ENCODE data around the gene TIMP3. TPM values are rescaled to one million over a fixed set of nuclear protein-coding genes. Genes with fewer than 3 reads are reported as not detected.
A peak's percentile ranks its signal among the peaks of the same experiment; 100 is the strongest.

The TIMP3 gene
- polyA plus RNA-seq, 1 of the 3 experiments (the other 2 are of a cell fraction): 26.1 TPM

DNA sequence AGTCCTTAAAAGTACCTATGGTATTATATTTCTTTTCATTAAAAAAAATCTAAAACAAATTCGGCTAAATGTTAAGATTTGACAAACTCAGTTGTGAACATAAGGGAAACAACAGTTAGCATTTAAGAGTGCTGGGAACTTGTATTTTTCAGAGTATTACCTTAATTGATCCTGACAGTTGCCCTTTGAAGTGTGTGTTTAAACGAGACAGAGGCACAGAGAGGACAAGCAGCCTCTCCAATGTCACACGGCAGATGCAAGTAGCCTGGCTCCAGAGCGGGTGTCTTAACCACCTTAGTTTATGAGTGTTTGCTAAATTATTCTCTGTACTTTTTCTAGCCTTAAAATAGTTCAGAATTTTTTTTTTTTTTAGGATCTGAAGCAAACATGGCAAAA is 80.9 kb downstream of the TIMP3 start:
- H3K9me3 ChIP-seq: no peaks in the 10 kb centered on the region
- no peak overlapping the region for H3K4me2 ChIP-seq
- POLR2A ChIA-PET: interaction anchor here (1.6 kb wide), 1 partner anchor 23 kb away, joined by 4 read pairs; no protein-coding TSS in a partner anchor
- no peak overlapping the region for H3K4me3 ChIP-seq (ENCODE audit: low read depth in 2 of 2, low read length in 1 of 2)
- H3K27ac ChIP-seq (ENCODE audit: low read depth in 2 of 2, low read length in 1 of 2): peak overlapping the region in 1 of 2 experiments; percentile 99; a peak in 2 of 4 replicates
- no peaks in the 10 kb centered on the region for H3K79me2 ChIP-seq (ENCODE audit: insufficient read depth)
- TF ChIP-seq GATA2 (CRISPR knock-in tag; IDR thresholded peaks at IDR 0.05) (no peak), TEAD4 (IDR thresholded peaks at IDR 0.05; ENCODE audit: borderline replicate concordance, insufficient read depth) (no peak), FOXJ3 (CRISPR knock-in tag; IDR thresholded peaks at IDR 0.05) (no peak), SIN3A (IDR thresholded peaks at IDR 0.05; ENCODE audit: borderline replicate concordance, low read depth, low read length) (no peak), RFX5 (IDR thresholded peaks at IDR 0.05; ENCODE audit: low read length) (no peak), NRF1 (IDR thresholded peaks at IDR 0.05; ENCODE audit: low read depth, low read length) (no peak), YY1 (IDR thresholded peaks at IDR 0.05; ENCODE audit: low read depth) (no peak)
- TF ChIP-seq, protein P1, sequence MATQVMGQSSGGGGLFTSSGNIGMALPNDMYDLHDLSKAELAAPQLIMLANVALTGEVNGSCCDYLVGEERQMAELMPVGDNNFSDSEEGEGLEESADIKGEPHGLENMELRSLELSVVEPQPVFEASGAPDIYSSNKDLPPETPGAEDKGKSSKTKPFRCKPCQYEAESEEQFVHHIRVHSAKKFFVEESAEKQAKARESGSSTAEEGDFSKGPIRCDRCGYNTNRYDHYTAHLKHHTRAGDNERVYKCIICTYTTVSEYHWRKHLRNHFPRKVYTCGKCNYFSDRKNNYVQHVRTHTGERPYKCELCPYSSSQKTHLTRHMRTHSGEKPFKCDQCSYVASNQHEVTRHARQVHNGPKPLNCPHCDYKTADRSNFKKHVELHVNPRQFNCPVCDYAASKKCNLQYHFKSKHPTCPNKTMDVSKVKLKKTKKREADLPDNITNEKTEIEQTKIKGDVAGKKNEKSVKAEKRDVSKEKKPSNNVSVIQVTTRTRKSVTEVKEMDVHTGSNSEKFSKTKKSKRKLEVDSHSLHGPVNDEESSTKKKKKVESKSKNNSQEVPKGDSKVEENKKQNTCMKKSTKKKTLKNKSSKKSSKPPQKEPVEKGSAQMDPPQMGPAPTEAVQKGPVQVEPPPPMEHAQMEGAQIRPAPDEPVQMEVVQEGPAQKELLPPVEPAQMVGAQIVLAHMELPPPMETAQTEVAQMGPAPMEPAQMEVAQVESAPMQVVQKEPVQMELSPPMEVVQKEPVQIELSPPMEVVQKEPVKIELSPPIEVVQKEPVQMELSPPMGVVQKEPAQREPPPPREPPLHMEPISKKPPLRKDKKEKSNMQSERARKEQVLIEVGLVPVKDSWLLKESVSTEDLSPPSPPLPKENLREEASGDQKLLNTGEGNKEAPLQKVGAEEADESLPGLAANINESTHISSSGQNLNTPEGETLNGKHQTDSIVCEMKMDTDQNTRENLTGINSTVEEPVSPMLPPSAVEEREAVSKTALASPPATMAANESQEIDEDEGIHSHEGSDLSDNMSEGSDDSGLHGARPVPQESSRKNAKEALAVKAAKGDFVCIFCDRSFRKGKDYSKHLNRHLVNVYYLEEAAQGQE (IDR thresholded peaks at IDR 0.05; ENCODE audit: low read depth, low read length): no peak
- TF ChIP-seq, protein P2, sequence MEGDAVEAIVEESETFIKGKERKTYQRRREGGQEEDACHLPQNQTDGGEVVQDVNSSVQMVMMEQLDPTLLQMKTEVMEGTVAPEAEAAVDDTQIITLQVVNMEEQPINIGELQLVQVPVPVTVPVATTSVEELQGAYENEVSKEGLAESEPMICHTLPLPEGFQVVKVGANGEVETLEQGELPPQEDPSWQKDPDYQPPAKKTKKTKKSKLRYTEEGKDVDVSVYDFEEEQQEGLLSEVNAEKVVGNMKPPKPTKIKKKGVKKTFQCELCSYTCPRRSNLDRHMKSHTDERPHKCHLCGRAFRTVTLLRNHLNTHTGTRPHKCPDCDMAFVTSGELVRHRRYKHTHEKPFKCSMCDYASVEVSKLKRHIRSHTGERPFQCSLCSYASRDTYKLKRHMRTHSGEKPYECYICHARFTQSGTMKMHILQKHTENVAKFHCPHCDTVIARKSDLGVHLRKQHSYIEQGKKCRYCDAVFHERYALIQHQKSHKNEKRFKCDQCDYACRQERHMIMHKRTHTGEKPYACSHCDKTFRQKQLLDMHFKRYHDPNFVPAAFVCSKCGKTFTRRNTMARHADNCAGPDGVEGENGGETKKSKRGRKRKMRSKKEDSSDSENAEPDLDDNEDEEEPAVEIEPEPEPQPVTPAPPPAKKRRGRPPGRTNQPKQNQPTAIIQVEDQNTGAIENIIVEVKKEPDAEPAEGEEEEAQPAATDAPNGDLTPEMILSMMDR (IDR thresholded peaks at IDR 0.05): no peak
- H2AFZ ChIP-seq (ENCODE audit: low read depth): no peak overlapping the region
- no peaks in the 10 kb centered on the region for H4K20me1 ChIP-seq (ENCODE audit: insufficient read depth)
- CTCF ChIA-PET: interaction anchor here (1.1 to 6.4 kb wide), 5 partner anchors 10 to 223 kb away, joined by 3 to 34 read pairs (median 11); partner anchors contain the start of gene TIMP3
- H3K4me1 ChIP-seq (ENCODE audit: control insufficient read depth in 1 of 2, insufficient read depth in 2 of 2, low read depth in 1 of 2, low read length in 1 of 2): peaks cover 0 to 42% of the 10 kb centered on the region in 2 experiments; a peak in 2 of 4 replicates
- H3K9ac ChIP-seq: no peak overlapping the region
- 40% methylated on average over 4 of the region's 4 CpGs for whole genome bisulfite sequencing (ENCODE audit: low lambda C conversion rate)
- no peaks in the 10 kb centered on the region for H3K9me2 ChIP-seq
- H3F3A ChIP-seq (replicated peaks; ENCODE audit: insufficient read depth): no peaks in the 10 kb centered on the region
- H3K36me3 ChIP-seq (replicated peaks in 1 of 2; ENCODE audit: control insufficient read depth in 1 of 2, insufficient read depth in 2 of 2, low read length in 1 of 2): no peaks in the 10 kb centered on the region
- no peak for DNase-seq
- H3K27me3 ChIP-seq (ENCODE audit: insufficient read depth): no peaks in the 10 kb centered on the region; the same call in 1 of the 2 replicates

All from SK-N-SH (cell line).